ENCODE measurements around the gene LIPM. TPM values are rescaled to one million over a fixed set of nuclear protein-coding genes. Genes with fewer than 3 reads are reported as not detected.

LIPM gene
- total RNA-seq, 4 donors from 2014 or later: 30.4 to 56.7 (median 36.1) TPM

DNA sequence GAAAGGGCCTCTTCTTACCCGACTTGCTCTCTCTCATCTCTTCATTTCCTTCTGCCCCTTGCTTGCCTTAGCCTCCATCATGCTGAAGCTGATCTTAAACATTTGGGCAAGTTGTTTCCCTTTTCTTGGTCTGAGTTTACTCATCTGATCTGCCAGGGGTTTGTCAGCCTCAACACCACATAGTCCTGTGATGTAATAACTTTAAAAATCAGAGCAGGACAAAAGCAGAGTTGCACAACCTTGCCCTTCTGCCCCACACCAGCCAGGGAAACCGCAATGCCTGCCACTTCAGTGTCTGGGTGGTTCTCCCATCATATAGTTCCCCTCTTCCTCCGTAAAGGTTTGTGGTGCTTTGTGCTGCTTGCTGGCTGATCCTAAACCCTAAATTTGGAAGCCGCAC is 9.9 kb upstream of the LIPM start:
- intact Hi-C loops (cut with DNase I; ENCODE audit: low total_unique reads): no loop called here

GRCh38 chr10:88793712-88794299 is 8.7 kb upstream of the LIPM start:
- 30 to 33% methylated on average over 2 of the region's 2 CpGs for WGBS, 2 donors
- TF ChIP-seq POLR2A (IDR thresholded peaks at IDR 0.05): no peak
- no peak for TF ChIP-seq CTCF (IDR thresholded peaks at IDR 0.05)

More for the DNA sequence above, 9.9 kb upstream of the LIPM start:
- no peak for TF ChIP-seq POLR2A (IDR thresholded peaks at IDR 0.05)
- no peak for TF ChIP-seq CTCF (IDR thresholded peaks at IDR 0.05)
- no peak overlapping the region for H3K4me3 ChIP-seq (ENCODE audit: low read depth, poor library complexity, severe bottlenecking)
- peak in 1 of 2 donors; percentile 22 for DNase-seq (ENCODE audit: low spot score in 2 of 2)
- WGBS, 2 donors: 85 to 86% methylated on average over 4 of the region's 4 CpGs

DNA sequence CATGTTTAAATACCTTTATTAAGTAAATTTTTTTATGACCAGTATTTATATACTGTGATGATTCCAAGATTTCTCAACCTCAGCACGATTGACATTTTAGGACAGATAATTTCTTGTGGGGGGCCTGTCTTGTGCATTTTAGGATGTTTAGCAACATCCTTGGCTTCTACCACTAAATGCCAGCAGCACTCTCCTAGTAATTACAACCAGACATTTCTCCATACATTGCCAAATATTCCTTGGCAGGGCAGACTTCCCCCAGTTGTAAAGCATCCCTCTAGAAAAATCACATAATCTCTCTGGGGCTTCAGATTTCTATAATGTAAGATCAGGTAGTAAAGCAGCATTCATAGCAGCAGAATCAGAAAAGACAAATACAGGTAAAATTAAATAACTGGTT is 7.8 kb upstream of the LIPM start:
- H3K4me3 ChIP-seq (ENCODE audit: low read depth, poor library complexity, severe bottlenecking): no peak overlapping the region
- no peak for DNase-seq (ENCODE audit: low spot score in 2 of 2)
- WGBS, 2 donors: 21 to 25% methylated on average over 1 of the region's 1 CpG
- intact Hi-C loops (cut with DNase I; ENCODE audit: low total_unique reads): no loop called here
- TF ChIP-seq POLR2A (IDR thresholded peaks at IDR 0.05) (no peak), CTCF (IDR thresholded peaks at IDR 0.05) (no peak)

More at GRCh38 chr10:88793712-88794299, 8.7 kb upstream of the LIPM start:
- no peak for DNase-seq (ENCODE audit: low spot score in 2 of 2)
- no peak overlapping the region for H3K4me3 ChIP-seq (ENCODE audit: low read depth, poor library complexity, severe bottlenecking)
- intact Hi-C loops (cut with DNase I; ENCODE audit: low total_unique reads): no loop called here

DNA sequence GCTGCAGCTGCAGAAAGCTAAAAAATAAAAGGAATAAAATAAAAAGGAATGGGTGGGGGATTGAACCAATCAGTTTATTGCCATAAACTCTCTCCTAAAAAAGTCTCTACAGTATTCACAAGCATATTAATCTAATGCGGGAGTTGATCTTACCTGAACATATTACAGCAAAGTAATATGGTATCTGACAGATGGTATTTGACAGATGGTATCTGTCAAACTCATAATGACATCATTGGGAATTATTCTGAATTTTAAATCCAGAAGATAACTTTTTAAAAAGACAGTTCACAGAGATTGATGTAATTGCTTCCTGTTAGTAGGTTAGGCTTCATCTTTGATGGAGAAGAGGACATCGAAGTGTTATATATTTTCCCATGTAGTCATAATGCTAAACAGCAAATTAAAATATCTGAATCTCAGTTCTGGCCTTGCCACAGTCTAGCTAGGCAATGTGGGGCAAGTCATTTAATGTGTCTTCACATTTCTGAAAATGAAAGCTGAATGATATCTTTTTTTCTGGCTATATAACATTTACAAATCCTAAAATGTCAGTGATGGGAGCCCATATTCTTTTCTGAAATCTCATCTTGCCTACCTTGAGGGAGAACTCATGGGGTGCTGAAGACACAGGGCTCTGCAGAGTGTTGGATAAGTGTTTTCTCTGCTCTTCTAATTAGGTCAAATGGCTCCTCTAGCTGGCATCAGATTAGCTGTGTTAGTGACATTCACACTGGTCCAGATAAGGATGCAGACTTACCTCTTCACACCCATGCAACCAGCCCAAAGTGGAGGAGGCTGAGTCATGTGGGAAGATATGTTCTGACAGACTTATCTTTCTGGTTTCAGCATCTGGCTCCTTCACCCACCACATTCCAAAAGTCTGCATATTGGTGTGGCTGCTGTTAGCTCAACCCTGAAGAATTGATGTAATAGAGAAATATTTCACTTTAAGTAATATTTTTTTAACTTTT is 2.1 kb upstream of the LIPM start:
- TF ChIP-seq POLR2A (IDR thresholded peaks at IDR 0.05) (no peak), CTCF (IDR thresholded peaks at IDR 0.05) (no peak)
- H3K4me3 ChIP-seq (ENCODE audit: low read depth, poor library complexity, severe bottlenecking): no peak overlapping the region
- WGBS, 2 donors: 72 to 80% methylated on average over 2 of the region's 2 CpGs
- intact Hi-C loops (cut with DNase I; ENCODE audit: low total_unique reads): no loop called here
- no peak for DNase-seq (ENCODE audit: low spot score in 2 of 2)

DNA sequence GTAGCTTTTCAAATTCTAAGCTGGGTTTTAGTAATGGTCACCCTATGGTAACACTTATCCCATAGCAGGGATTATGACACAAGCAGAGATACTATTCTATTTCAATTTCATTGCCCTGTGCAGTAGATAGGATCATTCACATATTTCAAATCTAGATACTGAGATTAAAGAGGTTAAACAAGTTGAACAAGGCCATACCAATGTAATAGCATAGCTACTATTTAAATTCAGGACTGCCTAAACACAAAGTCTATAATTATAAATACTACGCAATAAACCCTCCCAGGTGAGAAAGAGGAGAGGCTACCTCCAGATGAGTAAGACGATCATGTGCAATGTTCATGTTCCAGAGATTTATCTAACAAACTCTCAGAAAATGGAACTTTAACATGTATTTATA is 1.1 kb downstream of the LIPM start:
- no peak for DNase-seq (ENCODE audit: low spot score in 2 of 2)
- no peak overlapping the region for H3K4me3 ChIP-seq (ENCODE audit: low read depth, poor library complexity, severe bottlenecking)
- intact Hi-C loops (cut with DNase I; ENCODE audit: low total_unique reads): no loop called here
- TF ChIP-seq POLR2A (IDR thresholded peaks at IDR 0.05) (no peak), CTCF (IDR thresholded peaks at IDR 0.05) (no peak)
- 63 to 65% methylated on average over 2 of the region's 2 CpGs for WGBS, 2 donors
